GM18517 (cell line): ENCODE measurements around the gene ARHGAP11A.

Source experiments
- ATAC-seq: cut with Tn5 transposase; IDR thresholded peaks from one replicate; pipeline ENCODE4 v1.9.1; 2021; ENCODE audit warnings: mild to moderate bottlenecking, moderate library complexity; ENCODE audit not compliant: unreplicated experiment

ARHGAP11A gene

GRCh38 chr15:32656496-32656895 is 41.2 kb downstream of the ARHGAP11A start:
- no peak for ATAC-seq

GRCh38 chr15:32657198-32657883 is 42.0 kb downstream of the ARHGAP11A start:
- no peak for ATAC-seq

- ATAC-seq, result no peak
Measured at GRCh38 chr15:32657941-32658340, 42.6 kb downstream of the ARHGAP11A start.

GRCh38 chr15:32659340-32660155 is 44.2 kb downstream of the ARHGAP11A start:
- ATAC-seq, result no peak

- ATAC-seq, result no peak
Measured at GRCh38 chr15:32663671-32664070, 48.4 kb downstream of the ARHGAP11A start.

- no peak for ATAC-seq
Measured at GRCh38 chr15:32664796-32665195, 49.5 kb downstream of the ARHGAP11A start.

GRCh38 chr15:32667321-32667720 is 52.0 kb downstream of the ARHGAP11A start:
- no peak for ATAC-seq

- ATAC-seq, result no peak
Measured at GRCh38 chr15:32668942-32669341, 53.6 kb downstream of the ARHGAP11A start.

GRCh38 chr15:32669896-32670611 is 54.8 kb downstream of the ARHGAP11A start:
- no peak for ATAC-seq

GRCh38 chr15:32670623-32671022 is 55.3 kb downstream of the ARHGAP11A start:
- no peak for ATAC-seq

- no peak for ATAC-seq
Measured at GRCh38 chr15:32671339-32672325, 56.3 kb downstream of the ARHGAP11A start.

GRCh38 chr15:32674681-32675080 is 59.4 kb downstream of the ARHGAP11A start:
- no peak for ATAC-seq

GRCh38 chr15:32675466-32675865 is 60.2 kb downstream of the ARHGAP11A start:
- ATAC-seq, result no peak

GRCh38 chr15:32676169-32676568 is 60.9 kb downstream of the ARHGAP11A start:
- no peak for ATAC-seq

- ATAC-seq, result no peak
Measured at GRCh38 chr15:32677238-32677750, 62.0 kb downstream of the ARHGAP11A start.

GRCh38 chr15:32679298-32679690 is 64.0 kb downstream of the ARHGAP11A start:
- ATAC-seq, result no peak

GRCh38 chr15:32682569-32682968 is 67.3 kb downstream of the ARHGAP11A start:
- no peak for ATAC-seq

GRCh38 chr15:32682977-32683630 is 67.8 kb downstream of the ARHGAP11A start:
- ATAC-seq, result no peak

GRCh38 chr15:32683906-32684584 is 68.7 kb downstream of the ARHGAP11A start:
- no peak for ATAC-seq
